HG03108 (cell line): ENCODE data around the gene VTN.

Experiments used
- ATAC-seq: cut with Tn5 transposase; IDR thresholded peaks from one replicate; pipeline ENCODE4 v1.9.1; 2021; ENCODE audit warnings: moderate library complexity; ENCODE audit not compliant: unreplicated experiment

VTN gene

GRCh38 chr17:28371245-28372202 lies 1.4 kb upstream of the VTN start, which contains the start of gene SARM1:
TSS of gene SARM1 (plus strand) at chr17:28371694. CDS start at chr17:28372033, 339 bp downstream.
- ATAC-seq, result peak; percentile 68

GRCh38 chr17:28370744-28371103 lies 617 bp upstream of the VTN start:
- ATAC-seq, result no peak

GRCh38 chr17:28369684-28370034 lies 448 bp downstream of the VTN start:
- no peak for ATAC-seq

- no peak for ATAC-seq
Measured at GRCh38 chr17:28368915-28369683, 1.0 kb downstream of the VTN start.

GRCh38 chr17:28368306-28368831 lies 1.7 kb downstream of the VTN start:
- ATAC-seq, result no peak

- no peak for ATAC-seq
Measured at GRCh38 chr17:28367641-28368305, 2.3 kb downstream of the VTN start.

- no peak for ATAC-seq
Measured at GRCh38 chr17:28366605-28367004, 3.5 kb downstream of the VTN start.

- ATAC-seq, result no peak
Measured at GRCh38 chr17:28365487-28365886, 4.6 kb downstream of the VTN start.

GRCh38 chr17:28364665-28365363 lies 5.3 kb downstream of the VTN start, which contains the start of gene SEBOX:
TSS of gene SEBOX (minus strand) at chr17:28365199. CDS start at chr17:28365151, 48 bp downstream.
- ATAC-seq, result no peak

GRCh38 chr17:28363776-28364650 lies 6.1 kb downstream of the VTN start:
- no peak for ATAC-seq

- ATAC-seq, result no peak
Measured at GRCh38 chr17:28363186-28363585, 6.9 kb downstream of the VTN start.

GRCh38 chr17:28357901-28358197 lies 12.3 kb downstream of the VTN start:
- ATAC-seq, result no peak

- ATAC-seq, result peak; percentile 95
Measured at GRCh38 chr17:28357061-28357900, 12.8 kb downstream of the VTN start, which contains the start of gene POLDIP2. TSS of gene POLDIP2 (minus strand) at chr17:28357527. CDS start at chr17:28357448, 79 bp downstream.

- no peak for ATAC-seq
Measured at GRCh38 chr17:28350271-28350670, 19.8 kb downstream of the VTN start.

GRCh38 chr17:28348979-28349378 lies 21.1 kb downstream of the VTN start:
- ATAC-seq, result no peak

GRCh38 chr17:28347261-28347891 lies 22.7 kb downstream of the VTN start:
- no peak for ATAC-seq

GRCh38 chr17:28346746-28347246 lies 23.3 kb downstream of the VTN start:
- no peak for ATAC-seq

- ATAC-seq, result no peak
Measured at GRCh38 chr17:28346199-28346580, 23.9 kb downstream of the VTN start.
